Measurements from ENCODE around the gene CHI3L2. TPM values are rescaled to one million over a fixed set of nuclear protein-coding genes. Genes with fewer than 3 reads are reported as not detected.

Gene CHI3L2
- polyA plus RNA-seq, 1 donor from 2014 or later = 14.4 TPM

Other genes starting within 250 kb of the CHI3L2 start
- gene DRAM2, start 87.6 kb upstream of the CHI3L2 start, polyA plus RNA-seq = 268 TPM
- 47.4 TPM for gene CEPT1, start 87.5 kb upstream of the CHI3L2 start, polyA plus RNA-seq
- gene DENND2D, start 27.1 kb upstream of the CHI3L2 start, polyA plus RNA-seq = 107 TPM
- gene CHIA, start 63.1 kb downstream of the CHI3L2 start, polyA plus RNA-seq = 1.0 TPM
- 1.5 TPM for gene OVGP1, start 200.0 kb downstream of the CHI3L2 start, polyA plus RNA-seq
- gene WDR77, start 221.5 kb downstream of the CHI3L2 start, polyA plus RNA-seq = 48.1 TPM
- gene ATP5PB, start 221.8 kb downstream of the CHI3L2 start, polyA plus RNA-seq = 390 TPM
- gene C1orf162, start 246.3 kb downstream of the CHI3L2 start, polyA plus RNA-seq = 120 TPM